Stimulated activated CD4-positive, alpha-beta T cell treated with anti-CD3 and anti-CD28 coated beads, Interleukin-2, amount 100 ng/mL, for 24 hours (primary cell): ENCODE measurements around the gene ABTB2.

Experiments used
- DNase-seq, 2 donors: peaks; one replicate each; pipeline ENCODE4 v3.0.0-alpha.2; 2020

ABTB2 gene

DNA sequence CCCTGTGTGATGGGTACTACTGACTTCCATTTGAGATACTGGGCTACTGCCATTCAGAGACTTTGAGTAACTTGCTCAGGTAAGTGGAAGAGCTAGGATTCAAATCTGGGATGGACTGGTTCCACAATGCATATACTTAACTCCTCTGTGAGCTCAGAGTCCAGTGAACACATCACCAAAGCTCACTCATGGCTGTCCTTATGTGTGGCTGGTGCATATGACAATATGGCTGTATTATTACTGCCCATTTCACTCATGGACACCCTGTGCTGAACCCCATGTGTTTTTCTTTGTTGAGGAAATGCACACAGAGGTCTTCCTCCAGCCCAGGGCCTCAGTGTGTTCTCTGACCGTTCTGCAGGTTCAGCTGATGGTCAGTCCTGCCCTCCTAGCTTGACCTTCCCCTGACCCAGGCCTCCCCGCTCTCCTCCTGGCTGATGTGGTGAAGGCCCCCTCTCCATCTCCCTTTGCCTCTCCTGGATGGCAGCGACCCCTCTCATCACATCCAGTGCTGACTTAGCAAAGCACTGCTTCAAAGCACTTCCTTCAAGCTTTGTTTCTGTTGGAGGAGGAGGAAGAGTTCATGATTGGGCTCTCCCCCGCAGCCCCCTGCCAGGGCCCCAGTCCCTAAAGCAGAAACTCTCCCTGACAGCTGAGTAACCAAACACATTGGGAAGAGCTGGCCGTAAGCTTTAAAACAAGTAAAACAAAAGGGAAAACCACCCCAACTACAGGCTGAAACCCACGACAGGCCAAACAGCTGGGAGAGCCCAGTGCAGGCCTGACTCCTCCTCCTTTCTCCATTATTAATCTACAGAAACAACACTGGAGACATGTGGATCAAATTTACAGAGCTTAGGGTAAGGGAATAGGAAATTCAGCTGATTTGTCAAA lies 151.2 kb downstream of the ABTB2 start:
- no peak for DNase-seq

- DNase-seq: no peak
Measured at GRCh38 chr11:34205326-34206035, 152.3 kb downstream of the ABTB2 start.

DNA sequence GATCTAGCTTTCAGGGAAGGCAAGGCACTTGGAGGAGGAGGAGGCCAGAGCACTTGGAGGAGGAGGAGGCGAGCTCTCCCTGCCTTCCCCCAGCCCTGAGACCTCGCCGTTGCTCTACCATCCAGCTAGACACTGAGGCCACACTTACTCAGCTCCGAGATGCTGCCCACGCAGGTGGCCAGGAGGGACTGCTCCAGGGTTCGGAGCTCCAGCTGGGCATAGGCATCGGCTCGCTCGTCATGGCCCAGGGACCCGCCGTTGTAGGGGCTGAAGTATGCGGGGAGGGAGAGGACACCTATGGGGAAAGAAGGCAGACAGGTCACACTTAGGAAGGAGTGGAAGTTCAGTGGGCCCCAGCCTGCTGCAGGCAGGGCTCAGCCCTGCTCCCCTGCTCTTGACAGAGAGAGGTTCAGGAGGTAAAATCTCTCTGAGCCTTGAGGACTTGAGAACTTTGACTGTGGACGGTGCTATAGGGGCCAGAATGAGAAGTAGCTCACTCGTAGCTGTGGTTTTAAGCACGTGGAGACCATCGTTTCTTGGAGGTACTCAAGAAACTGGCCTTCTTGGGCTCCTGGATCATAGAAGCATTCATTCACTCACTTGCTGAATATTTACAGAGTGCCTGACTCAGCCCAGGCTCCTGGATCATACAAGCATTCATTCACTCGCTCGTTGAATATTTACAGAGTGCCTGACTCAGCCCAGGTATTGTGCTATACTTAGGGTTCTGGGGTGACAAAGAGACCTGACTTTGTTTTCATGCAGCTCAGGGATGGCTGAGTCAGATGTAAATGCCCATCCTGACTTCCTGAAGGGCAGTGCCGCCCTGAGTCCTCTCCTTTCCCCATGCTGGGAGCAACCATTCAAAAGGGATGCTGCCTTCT lies 153.2 kb downstream of the ABTB2 start:
- no peak for DNase-seq

- DNase-seq: no peak
Measured at GRCh38 chr11:34203377-34203871, 154.4 kb downstream of the ABTB2 start.

DNA sequence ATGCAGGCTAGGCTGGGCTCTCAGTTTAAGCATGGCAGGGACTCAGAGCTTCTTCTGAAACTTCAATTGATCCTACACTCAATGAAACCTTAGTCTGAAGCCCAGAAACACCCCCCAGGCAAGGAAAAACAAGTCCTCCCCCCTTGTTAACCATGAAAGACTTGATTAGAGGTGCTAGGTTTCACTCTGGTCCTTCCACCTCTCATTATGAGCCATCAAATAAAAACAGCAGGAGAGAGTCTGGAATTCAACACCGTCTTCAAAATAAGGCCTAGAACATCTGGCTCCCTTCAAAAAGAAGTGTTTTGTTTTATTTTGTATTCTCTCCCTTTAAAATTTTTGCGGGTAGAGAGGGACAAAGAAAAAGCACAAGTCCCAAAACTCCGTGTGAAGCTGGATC lies 156.7 kb downstream of the ABTB2 start:
- no peak for DNase-seq

GRCh38 chr11:34199525-34199924 lies 158.3 kb downstream of the ABTB2 start:
- DNase-seq: no peak

- DNase-seq: no peak
Measured at GRCh38 chr11:34198523-34198922, 159.3 kb downstream of the ABTB2 start.

- DNase-seq: no peak
Measured at GRCh38 chr11:34197256-34197655, 160.6 kb downstream of the ABTB2 start.

DNA sequence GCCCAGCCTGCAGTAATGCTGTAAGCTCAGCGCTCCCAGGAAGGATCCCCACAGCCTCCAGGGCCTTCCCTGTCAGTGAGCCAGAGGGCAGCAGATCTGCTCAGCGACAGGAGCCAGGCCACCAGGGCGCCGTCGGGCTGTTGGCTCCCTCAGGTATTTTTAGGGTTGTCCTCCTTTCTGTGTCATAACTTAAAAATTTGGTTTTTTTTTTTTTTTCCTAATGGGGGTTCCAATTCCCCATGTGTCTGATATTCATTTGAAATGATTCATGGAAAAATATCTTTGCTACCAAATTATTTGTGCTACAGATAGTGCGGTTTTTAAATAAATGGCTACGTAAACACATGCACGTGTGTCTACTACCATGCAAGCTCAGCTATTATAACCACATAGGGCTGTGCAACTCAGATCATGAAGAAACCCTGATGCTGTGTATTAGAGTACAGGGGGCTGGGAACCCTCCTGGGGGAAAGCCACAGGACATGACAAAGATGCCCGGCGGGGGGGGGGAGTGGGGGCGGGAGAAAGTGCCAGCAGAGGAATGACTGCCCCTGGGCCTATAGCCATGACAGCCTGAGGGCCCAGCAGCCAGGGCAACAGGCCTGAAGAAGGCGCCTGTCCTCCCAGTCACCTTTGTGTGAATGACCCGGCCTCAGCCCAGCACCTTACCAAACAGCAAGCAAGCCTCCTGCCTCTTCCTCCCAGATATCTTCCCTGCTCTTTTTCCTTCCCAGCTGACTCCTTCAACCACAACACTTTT lies 163.1 kb downstream of the ABTB2 start:
- no peak for DNase-seq

DNA sequence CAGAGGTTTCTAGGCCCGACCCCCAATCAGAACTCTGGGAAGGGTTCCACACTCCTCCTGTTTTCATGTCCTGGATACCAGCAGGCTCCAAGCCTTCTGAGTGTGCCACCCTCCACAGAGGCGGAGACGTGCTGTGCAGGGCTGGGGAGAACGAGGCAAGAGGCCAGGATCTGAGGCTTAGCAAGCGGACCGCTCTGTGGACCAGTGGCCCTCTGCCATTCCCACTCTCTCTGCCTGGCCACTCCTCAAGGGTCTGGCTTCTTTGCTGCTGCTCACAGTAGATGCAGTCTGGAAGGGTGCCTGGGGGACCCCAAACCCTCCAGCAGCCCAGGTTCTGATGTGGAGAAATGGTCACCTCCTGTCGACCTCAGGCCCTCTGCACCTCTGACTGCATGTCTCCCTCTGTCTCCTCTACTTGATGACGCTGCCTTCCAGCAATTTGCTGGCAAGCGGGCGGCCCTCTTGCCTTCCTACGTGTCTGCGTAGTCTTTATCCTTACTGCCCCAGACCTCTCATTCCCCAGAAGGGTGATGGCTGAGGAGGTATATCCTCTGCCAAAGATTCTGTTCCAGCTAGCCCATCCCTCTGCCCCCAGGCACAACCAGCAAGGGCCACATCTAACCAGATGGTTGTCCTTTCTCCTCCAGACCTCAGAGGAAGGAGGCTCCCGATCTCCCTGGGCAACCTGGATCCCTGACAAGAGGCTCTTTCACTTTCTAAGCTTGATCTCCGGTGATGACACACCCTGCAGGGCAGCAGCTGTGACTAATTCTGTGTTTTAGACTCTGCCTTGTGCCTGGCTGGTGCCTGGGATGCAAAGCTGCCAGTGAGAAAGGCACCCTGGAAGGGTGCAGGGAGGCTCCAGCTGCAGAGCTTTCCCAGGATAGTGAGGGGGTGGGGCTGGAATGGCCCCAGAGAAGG lies 165.1 kb downstream of the ABTB2 start:
- DNase-seq: no peak

DNA sequence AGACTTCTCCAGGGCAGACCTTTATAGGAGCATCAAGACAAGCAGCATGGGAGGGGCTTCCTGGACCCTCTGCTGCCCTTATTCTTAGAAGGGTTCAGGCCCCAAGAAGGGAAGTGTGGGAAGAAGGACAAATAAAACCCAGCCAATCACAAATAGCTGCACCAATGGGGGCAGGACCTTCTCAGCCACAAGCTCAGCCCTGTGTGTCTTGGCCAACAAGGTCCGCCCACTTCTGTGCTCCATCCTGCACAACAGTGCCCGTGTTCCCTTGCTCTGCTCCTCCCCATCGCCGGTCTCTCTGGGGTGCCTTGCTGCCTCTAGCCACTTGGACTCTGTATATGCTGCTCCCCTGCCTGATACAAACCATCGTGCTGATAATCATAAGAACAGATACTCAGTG lies 166.2 kb downstream of the ABTB2 start:
- no peak for DNase-seq

DNA sequence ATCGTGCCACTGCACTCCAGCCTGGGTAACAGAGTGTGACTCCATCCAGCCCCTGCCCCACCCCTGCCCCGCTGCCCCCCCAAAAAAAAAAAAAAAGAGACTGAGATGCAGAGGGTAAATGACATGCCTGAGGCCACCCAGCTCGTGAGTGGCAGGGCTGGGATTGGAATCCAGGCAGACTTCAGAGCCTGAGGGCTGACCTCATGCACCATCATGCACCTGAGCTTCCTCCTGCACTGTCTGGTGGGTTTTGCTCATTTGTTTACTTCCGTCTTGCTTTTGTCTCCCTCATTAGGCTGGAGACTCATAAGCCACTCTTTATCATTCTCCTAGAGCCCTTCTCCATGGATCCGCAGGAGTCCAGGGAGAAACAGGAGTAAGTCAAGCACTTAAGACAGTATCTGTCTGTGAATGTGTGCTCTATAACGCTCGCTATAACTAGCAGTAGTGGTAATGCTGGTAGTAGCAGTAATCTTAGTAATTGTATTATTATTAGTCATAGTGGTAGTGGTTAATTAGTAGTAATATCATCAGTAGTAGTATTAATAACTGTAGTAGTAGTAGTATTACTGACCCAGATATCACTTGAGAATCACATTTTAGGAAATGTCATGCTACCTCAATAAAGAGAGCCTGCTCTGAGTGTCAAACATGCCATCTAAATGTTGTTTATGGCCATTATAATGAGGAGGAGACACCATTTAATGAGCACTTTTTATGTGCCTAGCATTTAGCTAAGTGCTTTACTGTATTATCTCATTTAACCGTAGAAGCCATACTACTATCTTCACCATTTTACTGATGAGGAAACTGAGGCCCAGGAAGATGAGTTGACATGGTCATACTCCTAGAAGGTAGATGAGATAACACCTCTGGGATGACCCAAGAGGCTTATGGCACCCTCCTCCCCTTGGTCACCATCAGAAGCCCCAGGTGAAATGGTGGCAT lies 167.3 kb downstream of the ABTB2 start:
- no peak for DNase-seq

GRCh38 chr11:34189191-34189590 lies 168.6 kb downstream of the ABTB2 start:
- no peak for DNase-seq

DNA sequence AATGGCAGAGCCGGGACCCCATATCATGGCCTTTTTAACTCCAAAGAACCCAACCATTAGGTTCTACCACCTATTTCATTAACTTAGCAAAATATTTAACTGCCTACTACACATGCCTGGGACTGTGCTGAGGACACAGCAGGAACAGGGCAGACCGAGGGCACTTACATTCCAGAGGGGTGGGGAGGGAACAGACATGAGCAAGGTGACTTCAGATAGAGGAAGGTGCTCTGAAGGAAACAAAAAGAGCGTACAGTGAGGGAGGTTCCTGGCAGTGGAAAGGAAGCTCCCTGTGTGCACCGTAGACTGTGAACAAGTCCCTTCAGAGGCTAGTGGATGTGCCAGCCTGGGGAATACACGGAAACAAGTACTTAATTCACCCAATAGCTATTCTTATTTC lies 169.6 kb downstream of the ABTB2 start:
- DNase-seq: no peak

DNA sequence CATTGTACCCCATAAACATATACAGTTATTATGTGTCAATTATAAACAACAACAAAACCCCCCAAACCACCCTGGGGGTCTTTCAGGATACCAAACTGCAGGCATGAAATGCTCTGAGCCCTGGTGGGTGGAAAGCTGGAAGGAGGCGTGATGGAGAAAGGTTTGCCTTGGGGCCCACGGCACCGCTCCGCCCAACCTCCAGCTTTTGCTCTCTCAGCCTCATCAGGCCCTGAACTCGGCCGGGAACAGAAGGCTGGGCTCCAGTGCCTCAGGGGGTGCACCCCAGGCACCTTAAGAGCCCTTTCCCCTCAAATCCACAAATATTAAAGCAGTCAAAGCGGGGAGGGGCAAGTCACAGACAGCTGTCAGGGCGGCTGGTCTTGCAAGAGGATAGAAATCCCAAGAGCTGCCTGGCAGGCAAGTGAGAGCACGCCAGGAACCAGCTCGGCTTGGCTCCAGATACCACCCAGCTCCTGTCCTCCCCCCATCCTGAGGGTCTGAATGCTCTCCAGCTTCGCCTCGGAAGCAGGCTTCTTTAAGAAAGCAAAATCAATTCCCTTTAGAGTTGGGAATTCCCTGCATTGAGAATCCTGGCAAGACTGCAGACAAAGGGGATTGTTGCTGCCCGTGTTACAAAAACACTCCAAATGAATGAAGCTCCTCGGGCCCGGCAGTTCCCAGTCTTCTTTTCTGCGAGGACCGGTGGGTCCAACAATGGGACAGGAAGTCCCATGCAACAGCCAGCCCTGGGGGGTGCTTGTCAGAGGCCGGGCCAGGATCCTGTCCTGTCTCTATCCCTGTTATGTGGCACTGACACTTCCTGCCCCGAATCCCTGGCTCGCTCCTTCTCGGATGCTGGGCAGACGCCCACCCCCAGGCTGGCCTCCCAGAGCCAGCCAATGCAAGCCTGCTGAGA lies 171.6 kb downstream of the ABTB2 start:
- no peak for DNase-seq

- no peak for DNase-seq
Measured at GRCh38 chr11:34184505-34185015, 173.2 kb downstream of the ABTB2 start.

DNA sequence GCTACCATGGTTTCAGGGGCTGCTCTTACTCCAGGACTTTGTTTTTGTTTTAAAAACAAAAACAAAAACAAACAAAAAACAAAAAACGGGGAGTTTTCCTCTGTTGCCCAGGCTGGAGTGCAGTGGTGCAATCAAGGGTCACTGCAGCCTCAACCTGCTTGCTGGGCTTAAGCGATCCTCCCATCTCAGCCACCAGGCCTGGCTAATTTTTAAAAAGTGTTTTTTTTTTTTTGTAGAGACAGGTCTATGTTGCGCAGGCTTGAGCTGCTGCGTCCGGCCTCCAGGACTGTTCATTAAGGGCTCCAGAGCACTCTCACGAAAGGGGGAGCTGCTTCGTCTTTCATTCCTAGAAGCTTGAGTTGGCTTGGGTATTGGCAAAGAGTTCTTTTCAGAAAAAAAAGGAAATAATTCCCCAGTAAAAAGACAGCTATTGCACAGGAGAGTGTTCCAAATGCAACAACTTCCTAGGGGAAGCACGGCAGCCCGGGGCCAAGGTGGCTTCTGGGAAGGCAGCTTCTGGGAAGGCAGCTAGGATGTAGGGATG lies 173.9 kb downstream of the ABTB2 start:
- DNase-seq: no peak
